Left lung (tissue), 10 donors: ENCODE results near the gene STAB2. TPM values are rescaled to one million over a fixed set of nuclear protein-coding genes. Genes with fewer than 3 reads are reported as not detected.

Experiments
- ATAC-seq: fragments of 200-7000 bp; cut with Tn5 transposase; one replicate; pipeline ENCODE4 v1.9.1; 2020; ENCODE audit warnings: moderate library complexity
- DNase-seq, 4 donors: peaks; one replicate each; pipeline ENCODE4 v3.0.0-alpha.2; 2013 to 2020
- H3K27ac ChIP-seq, 2 donors: fragments of 200-600 bp; sonication (generic) in 1 of 2; one replicate each; pipeline versions ENCODE4 v1.5.0 to v1.8.0; 2020 to 2021
- H3K27me3 ChIP-seq, 2 donors: fragments of 200-600 bp; sonication (generic) in 1 of 2; one replicate each; pipeline versions ENCODE4 v1.5.0 to v1.8.0; 2020 to 2021
- H3K36me3 ChIP-seq, 2 donors: fragments of 200-600 bp; sonication (generic) in 1 of 2; one replicate each; pipeline versions ENCODE4 v1.5.0 to v1.8.0; 2020 to 2021
- H3K4me1 ChIP-seq, 2 donors: fragments of 200-600 bp; one replicate each; pipeline ENCODE4 v1.8.0; 2021
- H3K4me3 ChIP-seq, 2 donors: fragments of 200-600 bp; sonication (generic) in 1 of 2; one replicate each; pipeline versions ENCODE4 v1.5.0 to v1.8.0; 2020 to 2021; ENCODE audit warnings: mild to moderate bottlenecking in 1 of 2
- H3K9me3 ChIP-seq, 2 donors: fragments of 200-600 bp; sonication (generic) in 1 of 2; one replicate each; pipeline versions ENCODE4 v1.5.0 to v1.8.0; 2020 to 2021
- CTCF ChIP-seq, 2 donors: fragments of 200-600 bp; sonication (generic) in 1 of 2; IDR thresholded peaks; one replicate each; pipeline versions ENCODE4 v1.5.0 to v1.8.0; 2021; ENCODE audit warnings: antibody characterized with exemption in 2 of 2
- intact Hi-C, 2 donors: fragments of 100-400 bp; cut with DNase I; formaldehyde crosslinking; loops; one replicate each; pipeline versions ENCODE4 v1.11.2 to v1.14.2; 2022
- polyA plus RNA-seq, 6 donors: library from polyadenylated mRNA; unstranded; fragments of 120-200 nt; gene quantifications; one replicate each; pipeline ENCODE4 v1.2.1, GENCODE V29; 2013; ENCODE audit not compliant: insufficient read length in 6 of 6
- total RNA-seq, 2 donors: library from RNA; stranded (reverse); fragmentation: NEBNext Ultra II Directional; extraction: Animal tissue kit (Norgen Biotek cat#: 25700); gene quantifications; one replicate each; pipeline ENCODE4 v1.2.1, GENCODE V29; 2021
- donor health status: DM: no; HTN: yes; CAD: no.
- donor health status: DM: no; HTN: no; CAD: no.

STAB2 gene
- total and polyA plus RNA-seq, 8 donors, result 1.3 to 41.9 (median 31.5) TPM

- intact Hi-C loops, result no loop called here
- H3K9me3 ChIP-seq, result no peaks in the 10 kb centered on the region
- TF ChIP-seq CTCF (IDR thresholded peaks at IDR 0.05), result no peak
- DNase-seq (no peak), ATAC-seq (no peak)
- no peak overlapping the region for H3K4me3 ChIP-seq
- H3K27ac ChIP-seq, result no peak overlapping the region
- no peaks in the 10 kb centered on the region for H3K27me3 ChIP-seq
- H3K36me3 ChIP-seq, result no peaks in the 10 kb centered on the region
- H3K4me1 ChIP-seq, result no peaks in the 10 kb centered on the region
Measured at GRCh38 chr12:103676893-103677292, 89.8 kb downstream of the STAB2 start.

- Histone ChIP-seq H3K4me1 (no peaks in the 10 kb centered on the region), H3K4me3 (no peak overlapping the region), H3K27ac (no peak overlapping the region), H3K27me3 (no peaks in the 10 kb centered on the region), H3K36me3 (no peaks in the 10 kb centered on the region), H3K9me3 (no peaks in the 10 kb centered on the region)
- intact Hi-C loops, result no loop called here
- TF ChIP-seq CTCF (IDR thresholded peaks at IDR 0.05), result no peak
- ATAC-seq, result no peak
- no peak for DNase-seq
Measured at GRCh38 chr12:103677341-103677740, 90.3 kb downstream of the STAB2 start.

GRCh38 chr12:103677905-103678304 is 90.8 kb downstream of the STAB2 start:
- intact Hi-C loops, result no loop called here
- Histone ChIP-seq H3K4me3 (no peak overlapping the region), H3K9me3 (no peaks in the 10 kb centered on the region), H3K27ac (no peak overlapping the region), H3K27me3 (no peaks in the 10 kb centered on the region), H3K36me3 (no peaks in the 10 kb centered on the region), H3K4me1 (no peaks in the 10 kb centered on the region)
- no peak for DNase-seq
- no peak for TF ChIP-seq CTCF (IDR thresholded peaks at IDR 0.05)
- no peak for ATAC-seq

GRCh38 chr12:103679421-103680170 is 92.5 kb downstream of the STAB2 start:
- Histone ChIP-seq H3K27me3 (no peaks in the 10 kb centered on the region), H3K9me3 (no peaks in the 10 kb centered on the region), H3K36me3 (no peaks in the 10 kb centered on the region), H3K4me1 (no peaks in the 10 kb centered on the region), H3K27ac (no peak overlapping the region), H3K4me3 (no peak overlapping the region)
- ATAC-seq, result no peak
- intact Hi-C loops, result no loop called here
- TF ChIP-seq CTCF (IDR thresholded peaks at IDR 0.05), result no peak
- DNase-seq, result no peak

GRCh38 chr12:103680591-103681141 is 93.6 kb downstream of the STAB2 start:
- no peaks in the 10 kb centered on the region for H3K36me3 ChIP-seq
- no peaks in the 10 kb centered on the region for H3K4me1 ChIP-seq
- no peaks in the 10 kb centered on the region for H3K27me3 ChIP-seq
- H3K4me3 ChIP-seq, result no peak overlapping the region
- no peaks in the 10 kb centered on the region for H3K9me3 ChIP-seq
- no peak overlapping the region for H3K27ac ChIP-seq
- ATAC-seq (peak; percentile 78), DNase-seq (peak in 1 of 4 donors; percentile 66)
- intact Hi-C loops, result no loop called here
- TF ChIP-seq CTCF (IDR thresholded peaks at IDR 0.05), result no peak
